ENCODE results near the gene PPT1. TPM values are rescaled to one million over a fixed set of nuclear protein-coding genes. Genes with fewer than 3 reads are reported as not detected.

PPT1 gene
- total RNA-seq, 6 donors from 2014 or later: 35.6 to 190 (median 95.3) TPM

DNA sequence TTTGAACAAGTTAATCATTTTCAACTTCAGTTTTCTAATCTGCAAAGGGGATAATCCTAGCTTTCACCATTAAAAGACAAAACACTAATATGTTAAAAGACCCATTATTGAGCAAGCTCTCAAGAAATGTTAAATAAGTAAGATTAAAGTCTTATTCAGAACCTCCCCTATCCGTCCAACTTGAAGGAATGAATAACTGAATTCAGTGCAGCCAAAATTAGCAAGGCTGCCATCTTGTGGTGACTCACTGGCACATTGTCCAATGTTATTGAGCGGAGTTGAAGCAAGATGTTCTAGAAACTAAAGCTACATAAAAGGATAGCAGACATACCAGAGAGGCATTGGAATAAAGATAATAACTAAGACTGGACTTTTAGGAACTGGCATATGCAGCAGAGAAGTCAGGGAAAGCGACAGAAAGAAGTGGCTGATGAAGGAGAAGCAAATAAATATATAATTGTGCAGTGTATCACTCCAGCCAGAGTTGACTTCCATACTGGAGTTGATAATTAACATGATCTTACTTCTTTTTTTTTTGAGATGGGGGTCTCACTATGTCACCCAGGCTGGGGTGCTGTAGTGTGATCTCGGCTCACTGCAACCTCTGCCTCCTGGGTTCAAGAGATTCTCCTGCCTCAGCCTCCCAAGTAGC is 64.7 kb downstream of the PPT1 start:
- DNase-seq (peak in 1 of 2 donors; percentile 59), ATAC-seq (ENCODE audit: low FRiP score in 2 of 2) (peak in 1 of 2 donors; percentile 71)
- Histone ChIP-seq H3K27me3 (no peaks in the 10 kb centered on the region), H3K9me3 (no peaks in the 10 kb centered on the region), H3K4me1 (peaks cover 8 to 18% (median 12%) of the 10 kb centered on the region in 4 donors), H3K4me3 (no peak overlapping the region), H3K36me3 (no peaks in the 10 kb centered on the region), H3K27ac (no peak overlapping the region)
- no peak for TF ChIP-seq POLR2AphosphoS5 (IDR thresholded peaks at IDR 0.05)
- TF ChIP-seq, protein P1, sequence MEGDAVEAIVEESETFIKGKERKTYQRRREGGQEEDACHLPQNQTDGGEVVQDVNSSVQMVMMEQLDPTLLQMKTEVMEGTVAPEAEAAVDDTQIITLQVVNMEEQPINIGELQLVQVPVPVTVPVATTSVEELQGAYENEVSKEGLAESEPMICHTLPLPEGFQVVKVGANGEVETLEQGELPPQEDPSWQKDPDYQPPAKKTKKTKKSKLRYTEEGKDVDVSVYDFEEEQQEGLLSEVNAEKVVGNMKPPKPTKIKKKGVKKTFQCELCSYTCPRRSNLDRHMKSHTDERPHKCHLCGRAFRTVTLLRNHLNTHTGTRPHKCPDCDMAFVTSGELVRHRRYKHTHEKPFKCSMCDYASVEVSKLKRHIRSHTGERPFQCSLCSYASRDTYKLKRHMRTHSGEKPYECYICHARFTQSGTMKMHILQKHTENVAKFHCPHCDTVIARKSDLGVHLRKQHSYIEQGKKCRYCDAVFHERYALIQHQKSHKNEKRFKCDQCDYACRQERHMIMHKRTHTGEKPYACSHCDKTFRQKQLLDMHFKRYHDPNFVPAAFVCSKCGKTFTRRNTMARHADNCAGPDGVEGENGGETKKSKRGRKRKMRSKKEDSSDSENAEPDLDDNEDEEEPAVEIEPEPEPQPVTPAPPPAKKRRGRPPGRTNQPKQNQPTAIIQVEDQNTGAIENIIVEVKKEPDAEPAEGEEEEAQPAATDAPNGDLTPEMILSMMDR (IDR thresholded peaks at IDR 0.05): peak; percentile 35 to 70 (median 56)
- 32 to 47% methylated on average over 4 of the region's 4 CpGs for WGBS, 2 donors

DNA sequence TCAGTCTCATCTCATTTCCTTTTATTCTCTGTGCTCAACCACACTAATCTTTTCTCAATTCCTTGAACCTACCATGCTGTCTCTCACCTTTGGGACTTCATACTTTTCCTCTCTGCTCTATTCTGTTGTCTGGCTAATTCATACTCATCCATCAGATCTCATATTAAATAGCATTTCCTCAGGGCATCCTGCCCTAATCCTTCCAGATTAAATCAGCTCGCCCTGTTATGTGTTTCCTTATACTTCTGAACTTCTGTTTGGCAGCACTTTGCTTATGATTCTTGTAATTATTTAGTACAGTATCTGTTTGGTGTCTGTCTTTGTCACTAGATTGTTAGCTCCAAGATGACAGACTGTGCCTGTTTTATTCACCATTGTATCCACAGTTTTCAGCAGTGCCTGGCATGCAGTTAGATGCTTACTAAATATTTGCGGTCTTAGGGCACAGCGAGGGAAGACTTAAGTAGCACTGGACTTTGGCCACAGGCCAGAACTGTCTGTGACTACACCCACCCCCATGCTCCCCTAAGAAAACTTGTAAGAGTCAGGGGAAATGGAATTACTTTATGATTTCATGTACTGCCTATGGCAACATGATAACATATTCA is 66.4 kb downstream of the PPT1 start:
- ATAC-seq (ENCODE audit: low FRiP score in 2 of 2) (no peak), DNase-seq (no peak)
- Histone ChIP-seq H3K4me1 (peaks cover 0 to 10% (median 0%) of the 10 kb centered on the region in 4 donors), H3K36me3 (no peaks in the 10 kb centered on the region), H3K9me3 (no peaks in the 10 kb centered on the region), H3K27me3 (no peaks in the 10 kb centered on the region), H3K27ac (no peak overlapping the region), H3K4me3 (no peak overlapping the region)
- WGBS, 2 donors: 29 to 44% methylated on average over 3 of the region's 3 CpGs
- TF ChIP-seq POLR2AphosphoS5 (IDR thresholded peaks at IDR 0.05): no peak
- no peak for TF ChIP-seq EP300 (IDR thresholded peaks at IDR 0.05)
- TF ChIP-seq POLR2A (IDR thresholded peaks at IDR 0.05): no peak
- TF ChIP-seq, protein P1 (IDR thresholded peaks at IDR 0.05): no peak

DNA sequence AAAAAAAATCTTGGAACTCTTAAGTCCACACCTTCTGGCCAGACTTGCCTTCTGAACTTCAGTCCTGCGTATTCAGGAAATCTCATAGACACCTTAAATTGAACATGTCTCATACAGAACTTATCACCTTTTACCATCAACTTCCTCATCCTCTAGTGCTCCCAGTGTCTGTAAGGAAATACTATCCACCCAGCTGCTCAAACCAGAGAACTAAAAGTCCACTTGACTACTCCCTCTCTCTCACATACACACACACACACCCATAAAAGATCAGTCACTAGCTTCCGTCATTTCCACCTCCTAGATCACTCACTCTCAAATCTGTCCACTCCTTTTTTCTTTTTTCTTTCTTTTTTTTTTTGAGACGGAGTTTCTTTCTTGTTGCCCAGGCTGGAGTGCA is 67.4 kb downstream of the PPT1 start:
- Histone ChIP-seq H3K36me3 (no peaks in the 10 kb centered on the region), H3K4me1 (peaks cover 0 to 10% (median 0%) of the 10 kb centered on the region in 4 donors), H3K27ac (no peak overlapping the region), H3K9me3 (no peaks in the 10 kb centered on the region), H3K4me3 (no peak overlapping the region), H3K27me3 (no peaks in the 10 kb centered on the region)
- DNase-seq: no peak
- TF ChIP-seq, protein P1 (IDR thresholded peaks at IDR 0.05): no peak
- TF ChIP-seq POLR2AphosphoS5 (IDR thresholded peaks at IDR 0.05) (no peak), POLR2A (IDR thresholded peaks at IDR 0.05) (no peak), EP300 (IDR thresholded peaks at IDR 0.05) (no peak)
- 60 to 66% methylated on average over 3 of the region's 3 CpGs for WGBS, 2 donors
- ATAC-seq (ENCODE audit: low FRiP score in 2 of 2): no peak

DNA sequence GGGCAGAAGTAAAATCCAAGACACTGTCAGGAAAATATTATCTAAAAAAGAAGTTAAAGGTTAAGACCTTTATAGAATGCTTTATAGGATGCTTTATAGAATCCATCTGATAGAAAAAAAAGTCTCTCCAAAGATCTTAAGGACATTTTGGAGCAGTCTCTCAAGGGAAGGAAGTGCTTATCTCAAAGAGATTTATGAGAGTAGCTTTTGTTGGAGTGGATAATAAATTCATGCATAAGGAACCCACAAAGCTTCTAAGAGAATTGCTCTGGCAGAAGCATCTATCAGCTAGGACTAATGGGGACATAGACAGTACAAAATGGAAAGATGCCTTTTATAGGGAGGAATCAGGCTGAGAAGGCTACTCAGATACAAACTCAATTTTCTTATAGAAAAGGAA is 69.4 kb downstream of the PPT1 start:
- no peak for DNase-seq
- peaks cover 0 to 7% (median 0%) of the 10 kb centered on the region in 4 donors for H3K4me1 ChIP-seq
- no peaks in the 10 kb centered on the region for H3K36me3 ChIP-seq
- no peak for ATAC-seq (ENCODE audit: low FRiP score in 2 of 2)
- TF ChIP-seq POLR2AphosphoS5 (IDR thresholded peaks at IDR 0.05) (no peak), EP300 (IDR thresholded peaks at IDR 0.05) (no peak), POLR2A (IDR thresholded peaks at IDR 0.05) (no peak)
- TF ChIP-seq, protein P1 (IDR thresholded peaks at IDR 0.05): no peak
- no peaks in the 10 kb centered on the region for H3K27me3 ChIP-seq
- no peaks in the 10 kb centered on the region for H3K9me3 ChIP-seq
- no peak overlapping the region for H3K4me3 ChIP-seq
- H3K27ac ChIP-seq: no peak overlapping the region

DNA sequence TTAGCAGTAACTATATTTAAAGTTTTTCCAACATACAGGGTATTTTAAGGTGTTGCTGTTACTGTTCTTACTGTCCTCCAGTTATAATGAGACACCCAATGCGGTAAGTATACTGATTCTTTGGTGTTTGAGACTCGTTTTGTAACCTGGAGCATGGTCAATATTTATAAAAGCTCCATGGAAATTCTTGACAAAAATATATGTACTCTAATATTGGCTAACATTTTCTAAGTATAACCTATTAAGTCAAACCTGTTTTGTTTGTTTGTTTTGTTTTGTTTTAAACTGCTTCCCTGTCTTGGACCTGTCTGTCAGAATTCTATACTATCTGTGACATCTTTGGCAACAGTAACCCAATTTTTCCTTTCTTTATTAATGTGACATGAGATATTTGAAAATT is 72.4 kb downstream of the PPT1 start:
- DNase-seq: no peak
- Histone ChIP-seq H3K27ac (no peak overlapping the region), H3K4me1 (no peaks in the 10 kb centered on the region), H3K27me3 (no peaks in the 10 kb centered on the region), H3K4me3 (no peak overlapping the region), H3K9me3 (no peaks in the 10 kb centered on the region), H3K36me3 (no peaks in the 10 kb centered on the region)
- TF ChIP-seq, protein P1 (IDR thresholded peaks at IDR 0.05): no peak
- TF ChIP-seq EP300 (IDR thresholded peaks at IDR 0.05): no peak
- TF ChIP-seq POLR2A (IDR thresholded peaks at IDR 0.05): no peak
- no peak for TF ChIP-seq POLR2AphosphoS5 (IDR thresholded peaks at IDR 0.05)
- ATAC-seq (ENCODE audit: low FRiP score in 2 of 2): no peak
- 53 to 73% methylated on average over 2 of the region's 2 CpGs for WGBS, 2 donors
